HG03045 (cell line): ENCODE measurements around the gene TRIP10.

Source experiments
- ATAC-seq: cut with Tn5 transposase; IDR thresholded peaks from one replicate; pipeline ENCODE4 v1.9.1; 2021; ENCODE audit warnings: mild to moderate bottlenecking, moderate library complexity; ENCODE audit not compliant: unreplicated experiment

TRIP10 gene

GRCh38 chr19:6710273-6711077 is 29.0 kb upstream of the TRIP10 start:
- ATAC-seq = no peak

- no peak for ATAC-seq
These were observed 28.5 kb upstream of the TRIP10 start for GRCh38 chr19:6711078-6711361.

- ATAC-seq = no peak
These were observed 27.9 kb upstream of the TRIP10 start for GRCh38 chr19:6711605-6712004.

GRCh38 chr19:6712231-6712630 is 27.2 kb upstream of the TRIP10 start:
- ATAC-seq = no peak

GRCh38 chr19:6712692-6713670 is 26.5 kb upstream of the TRIP10 start:
- no peak for ATAC-seq

GRCh38 chr19:6713773-6714692 is 25.4 kb upstream of the TRIP10 start:
- ATAC-seq = no peak

GRCh38 chr19:6714749-6715555 is 24.5 kb upstream of the TRIP10 start:
- no peak for ATAC-seq

- no peak for ATAC-seq
These were observed 22.9 kb upstream of the TRIP10 start for GRCh38 chr19:6716610-6716970.

GRCh38 chr19:6717036-6717435 is 22.4 kb upstream of the TRIP10 start:
- ATAC-seq = no peak

GRCh38 chr19:6717441-6717971 is 22.0 kb upstream of the TRIP10 start:
- ATAC-seq = no peak

GRCh38 chr19:6718111-6718740 is 21.3 kb upstream of the TRIP10 start:
- ATAC-seq = no peak

GRCh38 chr19:6718741-6719539 is 20.5 kb upstream of the TRIP10 start:
- no peak for ATAC-seq

GRCh38 chr19:6719540-6719861 is 20.0 kb upstream of the TRIP10 start:
- no peak for ATAC-seq

- ATAC-seq = no peak
These were observed 19.5 kb upstream of the TRIP10 start for GRCh38 chr19:6719992-6720368.

GRCh38 chr19:6720369-6721137 is 18.9 kb upstream of the TRIP10 start, which contains the start of gene C3:
C3 (minus strand) TSS chr19:6720650; CDS start chr19:6720589, 61 bp downstream.
- no peak for ATAC-seq

GRCh38 chr19:6721138-6721474 is 18.4 kb upstream of the TRIP10 start:
- no peak for ATAC-seq

GRCh38 chr19:6721773-6722172 is 17.7 kb upstream of the TRIP10 start:
- no peak for ATAC-seq

- no peak for ATAC-seq
These were observed 16.3 kb upstream of the TRIP10 start for GRCh38 chr19:6723108-6723618.
